GM21526 (cell line): ENCODE measurements around the gene TACR2.
"Not testable (repeated sequence)": the region's sequence is repeated elsewhere in the genome, so short reads cannot be mapped to it uniquely, and the experiment has no call there.

Experiments used
- ATAC-seq: cut with Tn5 transposase; IDR thresholded peaks from one replicate; pipeline ENCODE4 v1.9.1; 2021; ENCODE audit warnings: moderate library complexity; ENCODE audit not compliant: unreplicated experiment, low FRiP score

TACR2 gene

GRCh38 chr10:69451209-69451783 lies 34.6 kb upstream of the TACR2 start, which contains the start of gene TSPAN15:
Gene TSPAN15 (plus strand): TSS chr10:69451465. CDS start chr10:69451595, 130 bp downstream.
- peak; percentile 85 for ATAC-seq

GRCh38 chr10:69450395-69450794 lies 33.7 kb upstream of the TACR2 start:
- not testable (repeated sequence) for ATAC-seq

- ATAC-seq: no peak
Observed at GRCh38 chr10:69449841-69450240, 33.1 kb upstream of the TACR2 start.

- no peak for ATAC-seq
Observed at GRCh38 chr10:69446650-69447151, 30.0 kb upstream of the TACR2 start.

- ATAC-seq: no peak
Observed at GRCh38 chr10:69446229-69446628, 29.5 kb upstream of the TACR2 start.

- no peak for ATAC-seq
Observed at GRCh38 chr10:69445041-69445440, 28.3 kb upstream of the TACR2 start.

GRCh38 chr10:69443354-69443753 lies 26.6 kb upstream of the TACR2 start:
- ATAC-seq: no peak

GRCh38 chr10:69439813-69440506 lies 23.2 kb upstream of the TACR2 start:
- ATAC-seq: no peak

GRCh38 chr10:69439350-69439739 lies 22.6 kb upstream of the TACR2 start:
- ATAC-seq: no peak

- ATAC-seq: no peak
Observed at GRCh38 chr10:69438536-69439349, 22.0 kb upstream of the TACR2 start.

GRCh38 chr10:69437321-69438259 lies 20.9 kb upstream of the TACR2 start:
- no peak for ATAC-seq

GRCh38 chr10:69435966-69436520 lies 19.3 kb upstream of the TACR2 start:
- no peak for ATAC-seq

- no peak for ATAC-seq
Observed at GRCh38 chr10:69434926-69435325, 18.2 kb upstream of the TACR2 start.

GRCh38 chr10:69434169-69434568 lies 17.5 kb upstream of the TACR2 start:
- no peak for ATAC-seq

- no peak for ATAC-seq
Observed at GRCh38 chr10:69428165-69428564, 11.4 kb upstream of the TACR2 start.

- ATAC-seq: no peak
Observed at GRCh38 chr10:69426376-69426727, 9.6 kb upstream of the TACR2 start.

GRCh38 chr10:69425511-69426298 lies 9.0 kb upstream of the TACR2 start:
- no peak for ATAC-seq

- no peak for ATAC-seq
Observed at GRCh38 chr10:69425041-69425440, 8.3 kb upstream of the TACR2 start.

GRCh38 chr10:69422676-69423075 lies 6.0 kb upstream of the TACR2 start:
- ATAC-seq: no peak
